Endothelial cell of umbilical vein (primary cell): ENCODE data around the gene ZSCAN20. TPM values are rescaled to one million over a fixed set of nuclear protein-coding genes. Genes with fewer than 3 reads are reported as not detected.

Experiments used
- BruUV-seq: library from RNA; stranded (reverse); fragments of 400-500 nt; replicated peaks from 2 replicates; lab custom pipeline; 2021; lab: Mats Ljungman, UMichigan
- CTCF ChIA-PET: fragments of 300-600, 350-600 bp; sonication (Branson Sonifier 250); formaldehyde crosslinking; loops from one replicate; lab custom pipeline; 2021; ENCODE audit warnings: antibody characterized with exemption, inconsistent platforms; lab: Charles Lee
- POLR2A ChIA-PET: fragments of 300-600, 350-600 bp; sonication (Branson Sonifier 250); formaldehyde crosslinking; loops from one replicate; lab custom pipeline; 2021; ENCODE audit warnings: antibody characterized with exemption, inconsistent platforms; lab: Charles Lee
- DNase-seq: peaks from one replicate; pipeline ENCODE4 v3.0.0-alpha.2; 2011; ENCODE audit warnings: low read depth, low spot score
- FAIRE-seq: peaks from 2 replicates; lab custom pipeline; 2011; peaks lifted over from hg19 to GRCh38; lab: Jason Lieb, UNC
- H2AFZ ChIP-seq: 2 replicates; pipeline ENCODE4 v1.6.0; 2012; ENCODE audit warnings: low read depth, low read length, control low read depth, inconsistent platforms
- H3K27ac ChIP-seq: 2 replicates; pipeline ENCODE4 v1.5.1; 2011; ENCODE audit warnings: low read depth, mild to moderate bottlenecking, control low read depth, low read length, moderate library complexity; ENCODE audit not compliant: insufficient read depth
- H3K27me3 ChIP-seq, 2 experiments: 2 replicates each; pipeline versions ENCODE4 v1.6.0 to v1.6.1; 2011; ENCODE audit warnings: low read length in 2 of 2, mixed read lengths in 1 of 2; ENCODE audit not compliant: control insufficient read depth in 2 of 2, insufficient read depth in 2 of 2
- H3K36me3 ChIP-seq, 2 experiments: 2 replicates in 1 of 2; 3 replicates in 1 of 2; pipeline ENCODE4 v1.5.1; 2011; ENCODE audit warnings: low read length in 2 of 2, mild to moderate bottlenecking in 1 of 2, moderate library complexity in 1 of 2; ENCODE audit not compliant: control insufficient read depth in 2 of 2, insufficient read depth in 2 of 2; ENCODE audit errors: extremely low read depth in 1 of 2
- H3K4me1 ChIP-seq: 3 replicates; pipeline ENCODE4 v1.5.1; 2011; ENCODE audit warnings: mild to moderate bottlenecking, low read length; ENCODE audit not compliant: control insufficient read depth, insufficient read depth; ENCODE audit errors: extremely low read depth
- H3K4me2 ChIP-seq: 2 replicates; pipeline ENCODE4 v1.6.1; 2011; ENCODE audit warnings: low read length, control low read depth, mixed read lengths; ENCODE audit not compliant: insufficient read depth
- H3K4me3 ChIP-seq, 3 experiments: fragments of 200-600 bp in 1 of 3; sonication (generic), shearing (Covaris generic) in 1 of 3; replicated peaks in 1 of 3; 2 replicates each; pipeline ENCODE4 v1.5.1; 2011 to 2016; ENCODE audit warnings: control low read depth in 3 of 3, low read length in 3 of 3, mild to moderate bottlenecking in 2 of 3, inconsistent platforms in 1 of 3, low read depth in 1 of 3, moderate library complexity in 1 of 3; ENCODE audit not compliant: insufficient read depth in 1 of 3
- H3K79me2 ChIP-seq: 2 replicates; pipeline ENCODE4 v1.6.0; 2012; ENCODE audit warnings: low read length, inconsistent platforms; ENCODE audit not compliant: control insufficient read depth, insufficient read depth
- H3K9ac ChIP-seq: replicated peaks from 2 replicates; pipeline ENCODE3; 2011; ENCODE audit warnings: low read length, control low read depth; ENCODE audit not compliant: insufficient read depth; ENCODE audit errors: extremely low read depth
- H3K9me1 ChIP-seq: replicated peaks from 3 replicates; pipeline ENCODE4 v1.6.0; 2011; ENCODE audit warnings: mild to moderate bottlenecking, low read length; ENCODE audit not compliant: control insufficient read depth, insufficient read depth; ENCODE audit errors: extremely low read depth
- H3K9me3 ChIP-seq: replicated peaks from 2 replicates; pipeline ENCODE4 v1.5.1; 2012; ENCODE audit warnings: low read length, inconsistent platforms; ENCODE audit not compliant: control insufficient read depth, insufficient read depth
- H4K20me1 ChIP-seq: replicated peaks from 2 replicates; pipeline ENCODE3; 2011; ENCODE audit warnings: mild to moderate bottlenecking, low read length; ENCODE audit not compliant: control insufficient read depth, insufficient read depth; ENCODE audit errors: extremely low read depth
- EZH2 ChIP-seq: IDR thresholded peaks from 2 replicates; pipeline ENCODE4 v1.6.1; 2012; ENCODE audit warnings: borderline replicate concordance, low read depth, mild to moderate bottlenecking, moderate library complexity, low read length, inconsistent platforms; ENCODE audit not compliant: severe bottlenecking
- FOS ChIP-seq: IDR thresholded peaks from 2 replicates; pipeline ENCODE4 v1.6.1; 2011; ENCODE audit warnings: mild to moderate bottlenecking, low read length, moderate library complexity, borderline replicate concordance; ENCODE audit not compliant: insufficient read depth
- GATA2 ChIP-seq: IDR thresholded peaks from 2 replicates; pipeline ENCODE4 v1.7.0; 2011; ENCODE audit warnings: low read depth, mild to moderate bottlenecking, moderate library complexity, mixed read lengths, low read length; ENCODE audit not compliant: insufficient read length, insufficient read depth
- JUN ChIP-seq: IDR thresholded peaks from 2 replicates; pipeline ENCODE4 v1.6.1; 2011; ENCODE audit warnings: borderline replicate concordance, low read depth; ENCODE audit not compliant: insufficient read length, insufficient read depth
- MYC ChIP-seq: IDR thresholded peaks from one replicate; pipeline ENCODE4 v1.6.1; 2011; ENCODE audit warnings: mild to moderate bottlenecking, low read depth, low read length
- POLR2A ChIP-seq: IDR thresholded peaks from 2 replicates; pipeline ENCODE4 v1.6.1; 2012; ENCODE audit warnings: low read depth, mild to moderate bottlenecking, control low read depth, low read length
- POLR2AphosphoS5 ChIP-seq: IDR thresholded peaks from 2 replicates; pipeline ENCODE4 v1.6.1; 2012; ENCODE audit warnings: low read depth, mild to moderate bottlenecking, control low read depth, low read length, moderate library complexity; ENCODE audit not compliant: insufficient read depth
- dilution Hi-C: fragments of 300-500 bp; cut with MboI; formaldehyde crosslinking; loops from one replicate; pipeline ENCODE4 v1.15.0; 2019; ENCODE audit warnings: low sequenced_read_pairs; ENCODE audit not compliant: extremely low pct_ligation_motif_present
- intact Hi-C: fragments of 100-400 bp; cut with micrococcal nuclease; formaldehyde crosslinking; loops from one replicate; pipeline ENCODE4 v1.10.0; 2022
- polyA plus RNA-seq, 4 experiments: library from polyadenylated mRNA; depleted of rRNA in 3 of 4; stranded (reverse) in 3 of 4; unstranded in 1 of 4; fragments of >200 nt; gene quantifications; 2 replicates each; pipeline versions ENCODE4 v1.2.1 to v1.2.3, GENCODE V29; 2011 to 2012; ENCODE audit warnings: missing spikeins in 1 of 4
- total RNA-seq: library from RNA; stranded (reverse); gene quantifications from 2 replicates; pipeline ENCODE4 v1.2.3, GENCODE V29; 2021
- TF ChIP-seq, protein P1 (sequence below), 2 donors: IDR thresholded peaks; 1 replicate in 1 of 2; 2 replicates in 1 of 2; pipeline ENCODE4 v1.5.1; 2011; ENCODE audit warnings: low read length in 2 of 2, mild to moderate bottlenecking in 2 of 2, moderate library complexity in 2 of 2, control low read depth in 1 of 2, inconsistent platforms in 1 of 2, low read depth in 1 of 2; ENCODE audit not compliant: insufficient read depth in 1 of 2; ENCODE audit errors: extremely low read depth in 1 of 2
- TF ChIP-seq, protein P2 (sequence below): IDR thresholded peaks from 2 replicates; pipeline ENCODE4 v1.6.1; 2011; ENCODE audit not compliant: insufficient read depth, insufficient read length

Gene ZSCAN20
- total and polyA plus RNA-seq, 2 donors (not counting 3 experiments of a cell fraction or from before 2014, with no cell fraction given) = 1.2 to 5.8 TPM

DNA sequence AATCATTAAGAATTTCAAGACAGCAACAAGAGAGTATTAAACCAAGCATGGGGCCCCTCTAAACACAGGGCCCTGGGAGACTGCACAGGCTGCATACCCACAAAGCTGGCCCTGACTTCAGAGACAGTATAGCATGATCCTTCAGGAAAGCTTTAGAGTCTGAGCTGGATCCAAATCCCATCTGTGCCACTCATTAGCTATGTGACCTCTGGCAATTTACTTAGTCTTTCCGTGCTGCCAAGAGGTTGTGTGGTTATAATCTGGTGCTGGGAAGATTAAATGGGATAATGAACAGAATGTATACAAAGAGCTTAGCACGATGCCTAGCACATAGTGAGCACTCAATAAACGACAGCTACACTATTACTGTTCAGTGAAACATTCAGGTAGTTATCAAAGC lies 45.5 kb upstream of the ZSCAN20 start:
- no TSS peak for BruUV-seq
- H3K36me3 ChIP-seq = no peaks in the 10 kb centered on the region
- H2AFZ ChIP-seq = no peak overlapping the region
- H3K4me2 ChIP-seq = no peak overlapping the region
- no peaks in the 10 kb centered on the region for H3K9me3 ChIP-seq
- H3K79me2 ChIP-seq = no peaks in the 10 kb centered on the region
- no peaks in the 10 kb centered on the region for H4K20me1 ChIP-seq
- H3K4me1 ChIP-seq = peaks cover 7% of the 10 kb centered on the region
- FAIRE-seq (no peak), DNase-seq (no peak)
- no peak overlapping the region for H3K4me3 ChIP-seq
- no peaks in the 10 kb centered on the region for H3K9me1 ChIP-seq
- TF ChIP-seq POLR2A (no peak), GATA2 (no peak), EZH2 (no peak), FOS (no peak), POLR2AphosphoS5 (no peak), JUN (no peak), MYC (no peak)
- TF ChIP-seq, protein P1, sequence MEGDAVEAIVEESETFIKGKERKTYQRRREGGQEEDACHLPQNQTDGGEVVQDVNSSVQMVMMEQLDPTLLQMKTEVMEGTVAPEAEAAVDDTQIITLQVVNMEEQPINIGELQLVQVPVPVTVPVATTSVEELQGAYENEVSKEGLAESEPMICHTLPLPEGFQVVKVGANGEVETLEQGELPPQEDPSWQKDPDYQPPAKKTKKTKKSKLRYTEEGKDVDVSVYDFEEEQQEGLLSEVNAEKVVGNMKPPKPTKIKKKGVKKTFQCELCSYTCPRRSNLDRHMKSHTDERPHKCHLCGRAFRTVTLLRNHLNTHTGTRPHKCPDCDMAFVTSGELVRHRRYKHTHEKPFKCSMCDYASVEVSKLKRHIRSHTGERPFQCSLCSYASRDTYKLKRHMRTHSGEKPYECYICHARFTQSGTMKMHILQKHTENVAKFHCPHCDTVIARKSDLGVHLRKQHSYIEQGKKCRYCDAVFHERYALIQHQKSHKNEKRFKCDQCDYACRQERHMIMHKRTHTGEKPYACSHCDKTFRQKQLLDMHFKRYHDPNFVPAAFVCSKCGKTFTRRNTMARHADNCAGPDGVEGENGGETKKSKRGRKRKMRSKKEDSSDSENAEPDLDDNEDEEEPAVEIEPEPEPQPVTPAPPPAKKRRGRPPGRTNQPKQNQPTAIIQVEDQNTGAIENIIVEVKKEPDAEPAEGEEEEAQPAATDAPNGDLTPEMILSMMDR (IDR thresholded peaks at IDR 0.05; ENCODE audit: extremely low read depth in 1 of 2, insufficient read depth in 1 of 2, low read depth in 1 of 2, low read length in 2 of 2) = no peak
- TF ChIP-seq, protein P2, sequence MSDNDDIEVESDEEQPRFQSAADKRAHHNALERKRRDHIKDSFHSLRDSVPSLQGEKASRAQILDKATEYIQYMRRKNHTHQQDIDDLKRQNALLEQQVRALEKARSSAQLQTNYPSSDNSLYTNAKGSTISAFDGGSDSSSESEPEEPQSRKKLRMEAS = no peak
- POLR2A ChIA-PET = no interaction called here
- H3K27ac ChIP-seq = no peak overlapping the region
- H3K27me3 ChIP-seq = no peaks in the 10 kb centered on the region
- H3K9ac ChIP-seq = no peak overlapping the region
- intact Hi-C loops = no loop called here
- CTCF ChIA-PET = interaction anchor here (1.2 to 1.5 kb wide), 2 partner anchors 15 to 16 kb away, joined by 3 read pairs; no protein-coding TSS in a partner anchor
- dilution Hi-C loops = no loop called here
